Testis (tissue), 3 donors: ENCODE results near the gene NHEJ1. TPM values are rescaled to one million over a fixed set of nuclear protein-coding genes. Genes with fewer than 3 reads are reported as not detected.

Experiments
- DNase-seq: peaks from one replicate; pipeline ENCODE4 v3.0.0-alpha.2; 2019
- H3K27ac ChIP-seq, 2 donors: fragments of 200-600 bp; sonication (generic); one replicate each; pipeline ENCODE4 v1.5.1; 2019
- H3K27me3 ChIP-seq: fragments of 200-600 bp; sonication (generic); one replicate; pipeline ENCODE4 v1.5.1; 2019
- H3K36me3 ChIP-seq: fragments of 200-600 bp; sonication (generic); one replicate; pipeline ENCODE4 v1.5.1; 2017; ENCODE audit warnings: low read depth; ENCODE audit errors: missing control alignments
- H3K4me1 ChIP-seq: fragments of 200-600 bp; sonication (generic); one replicate; pipeline ENCODE4 v1.5.1; 2019
- H3K4me3 ChIP-seq, 2 donors: fragments of 200-600 bp; sonication (generic); one replicate each; pipeline ENCODE4 v1.5.1; 2017 to 2019
- H3K9me3 ChIP-seq: fragments of 200-600 bp; sonication (generic); one replicate; pipeline ENCODE4 v1.5.1; 2017
- CTCF ChIP-seq, 3 experiments: fragments of 450-650 bp in 2 of 3; fragments of 200-600 bp in 1 of 3; sonication (generic) in 1 of 3; IDR thresholded peaks; one replicate each; pipeline ENCODE4 v1.5.1; 2016 to 2019; ENCODE audit warnings: antibody characterized with exemption in 3 of 3, mild to moderate bottlenecking in 2 of 3, moderate library complexity in 1 of 3
- POLR2A ChIP-seq: fragments of 450-650 bp; IDR thresholded peaks from one replicate; pipeline ENCODE4 v1.6.1; 2017; ENCODE audit warnings: antibody characterized with exemption, mild to moderate bottlenecking, moderate library complexity
- WGBS, 2 donors: methylation state at CpG; one replicate each; pipeline ENCODE4 v1.1.5; 2018; 5-methylcytosine and 5-hydroxymethylcytosine counted together
- intact Hi-C: fragments of 100-400 bp; cut with DNase I; formaldehyde crosslinking; loops from one replicate; pipeline ENCODE4 v1.15.1; 2023; ENCODE audit warnings: low total_unique reads
- polyA plus RNA-seq: library from polyadenylated mRNA; stranded (reverse); fragments of 350-450 nt; fragmentation: Illumina TruSeq; extraction: RNeasy Lipid Tissue Mini Kit (QIAGEN cat#74804); gene quantifications from one replicate; pipeline ENCODE4 v1.2.3, GENCODE V29; 2014; ENCODE audit warnings: low read depth, low replicate concordance; ENCODE audit not compliant: insufficient read depth
- total RNA-seq, 2 donors: library from RNA; depleted of rRNA; stranded (reverse); fragments of >200 nt; gene quantifications; one replicate each; pipeline ENCODE4 v1.2.3, GENCODE V29; 2016

The NHEJ1 gene
- total and polyA plus RNA-seq, 3 donors from 2014 or later: 33.4 to 67.0 (median 38.5) TPM

DNA sequence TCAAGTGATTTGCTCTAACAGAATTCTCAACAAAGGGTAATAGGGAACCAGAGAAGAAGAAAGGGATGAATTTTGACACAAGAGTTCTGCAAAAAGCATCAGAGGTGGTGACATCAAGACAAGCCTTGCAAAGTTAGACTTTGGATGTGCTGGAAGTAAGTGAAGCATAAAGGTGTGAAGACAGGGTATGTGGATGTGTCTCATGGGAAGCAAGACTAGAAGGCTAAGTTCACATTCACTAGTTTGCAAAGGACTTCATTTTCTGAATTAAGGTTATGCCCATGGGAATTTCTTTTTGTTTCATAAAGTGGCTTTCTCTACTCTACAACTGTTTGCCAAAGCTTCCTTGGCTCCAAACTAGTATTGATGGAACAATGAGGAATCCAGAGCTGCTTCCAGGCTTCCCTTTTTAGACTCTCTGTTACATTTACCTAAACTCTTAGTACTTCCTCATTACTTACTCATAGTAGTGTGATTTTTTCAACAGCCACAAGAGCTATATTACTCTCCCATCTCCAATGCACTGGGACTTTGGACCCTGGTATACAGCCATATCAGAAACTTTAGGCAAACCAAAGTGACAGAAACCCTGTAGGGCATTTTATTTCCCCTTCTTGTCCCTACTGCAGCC is 78.8 kb downstream of the NHEJ1 start:
- Histone ChIP-seq H3K36me3 (no peaks in the 10 kb centered on the region), H3K27ac (no peak overlapping the region), H3K4me1 (no peaks in the 10 kb centered on the region), H3K27me3 (no peaks in the 10 kb centered on the region), H3K9me3 (no peaks in the 10 kb centered on the region), H3K4me3 (no peak overlapping the region)
- intact Hi-C loops: no loop called here
- TF ChIP-seq POLR2A: no peak
- no peak for DNase-seq

- H3K27me3 ChIP-seq: no peaks in the 10 kb centered on the region
- H3K4me1 ChIP-seq: no peaks in the 10 kb centered on the region
- no peak overlapping the region for H3K27ac ChIP-seq
- H3K4me3 ChIP-seq: no peak overlapping the region
- intact Hi-C loops: no loop called here
- 88 to 93% methylated on average over 7 of the region's 7 CpGs for WGBS, 2 donors
- H3K9me3 ChIP-seq: no peaks in the 10 kb centered on the region
- TF ChIP-seq POLR2A: no peak
- H3K36me3 ChIP-seq: no peaks in the 10 kb centered on the region
- DNase-seq: no peak
These were observed 79.5 kb downstream of the NHEJ1 start for GRCh38 chr2:219081096-219081495.

DNA sequence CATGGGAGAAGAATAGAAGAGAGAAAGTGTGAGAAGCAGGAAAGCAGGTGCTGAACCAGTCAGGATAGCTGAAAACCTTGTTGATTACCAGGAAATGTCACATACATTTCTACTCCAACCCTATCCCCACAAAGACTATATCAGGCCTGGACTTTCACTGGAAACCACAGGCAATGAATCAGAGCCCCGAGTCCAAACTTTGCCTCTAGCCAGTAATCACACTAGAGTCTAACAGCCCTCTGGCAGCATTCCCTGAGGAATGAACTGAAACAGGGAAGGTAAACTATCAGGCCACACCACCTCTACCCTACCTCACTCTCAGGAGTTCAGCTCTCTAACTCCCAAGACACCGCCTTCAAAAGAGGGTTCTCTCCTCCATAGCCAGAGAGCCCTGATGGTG is 81.2 kb downstream of the NHEJ1 start:
- H3K9me3 ChIP-seq: no peaks in the 10 kb centered on the region
- TF ChIP-seq CTCF (IDR thresholded peaks at IDR 0.05) (no peak), POLR2A (no peak)
- no peak overlapping the region for H3K27ac ChIP-seq
- no peak for DNase-seq
- 100% methylated on average over 2 of the region's 2 CpGs for WGBS, 2 donors
- H3K4me3 ChIP-seq: no peak overlapping the region
- no peaks in the 10 kb centered on the region for H3K27me3 ChIP-seq
- intact Hi-C loops: no loop called here
- no peaks in the 10 kb centered on the region for H3K36me3 ChIP-seq
- no peaks in the 10 kb centered on the region for H3K4me1 ChIP-seq

DNA sequence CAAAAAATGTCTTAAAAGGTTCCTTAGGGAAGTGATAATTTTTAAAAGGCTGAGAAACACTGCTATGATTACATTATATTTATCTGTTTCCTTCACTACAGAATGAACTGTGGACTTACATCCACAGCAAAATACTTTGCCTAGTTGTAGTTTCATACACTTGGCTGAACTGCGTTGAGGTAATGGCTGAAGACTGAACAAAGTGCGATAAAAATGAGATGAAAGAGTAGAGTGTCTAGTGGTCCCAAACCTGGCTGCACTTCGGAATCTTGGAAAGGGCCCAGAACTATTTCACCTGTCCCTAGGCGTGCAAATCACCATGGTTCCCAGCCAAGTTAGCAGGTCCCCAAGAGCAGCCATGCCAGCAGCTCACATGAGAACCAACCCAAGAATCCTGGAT is 81.7 kb downstream of the NHEJ1 start:
- intact Hi-C loops: no loop called here
- Histone ChIP-seq H3K9me3 (no peaks in the 10 kb centered on the region), H3K4me1 (no peaks in the 10 kb centered on the region), H3K27ac (no peak overlapping the region), H3K27me3 (no peaks in the 10 kb centered on the region), H3K4me3 (no peak overlapping the region), H3K36me3 (no peaks in the 10 kb centered on the region)
- TF ChIP-seq CTCF (IDR thresholded peaks at IDR 0.05) (no peak), POLR2A (no peak)
- WGBS, 2 donors: 93 to 96% methylated on average over 4 of the region's 4 CpGs
- no peak for DNase-seq

GRCh38 chr2:219078126-219078525 is 82.5 kb downstream of the NHEJ1 start:
- no peak for DNase-seq
- intact Hi-C loops: no loop called here
- Histone ChIP-seq H3K9me3 (no peaks in the 10 kb centered on the region), H3K4me1 (no peaks in the 10 kb centered on the region), H3K4me3 (no peak overlapping the region), H3K36me3 (no peaks in the 10 kb centered on the region), H3K27ac (no peak overlapping the region), H3K27me3 (no peaks in the 10 kb centered on the region)
- TF ChIP-seq POLR2A (no peak), CTCF (IDR thresholded peaks at IDR 0.05) (no peak)
- 86 to 88% methylated on average over 3 of the region's 3 CpGs for WGBS, 2 donors

GRCh38 chr2:219076253-219076652 is 84.4 kb downstream of the NHEJ1 start:
- TF ChIP-seq CTCF (IDR thresholded peaks at IDR 0.05) (no peak), POLR2A (no peak)
- Histone ChIP-seq H3K9me3 (no peaks in the 10 kb centered on the region), H3K4me1 (no peaks in the 10 kb centered on the region), H3K4me3 (no peak overlapping the region), H3K27me3 (no peaks in the 10 kb centered on the region), H3K27ac (no peak overlapping the region), H3K36me3 (no peaks in the 10 kb centered on the region)
- intact Hi-C loops: no loop called here
- DNase-seq: no peak
- 78 to 81% methylated on average over 3 of the region's 3 CpGs for WGBS, 2 donors
